ENCODE data around the gene FCAR. TPM values are rescaled to one million over a fixed set of nuclear protein-coding genes. Genes with fewer than 3 reads are reported as not detected.
"Not testable (repeated sequence)": the region's sequence is repeated elsewhere in the genome, so short reads cannot be mapped to it uniquely, and the experiment has no call there.

FCAR gene
- polyA plus RNA-seq (2013, experiment 1 of 2) = not detected
- polyA plus RNA-seq (2013, experiment 2 of 2) = not detected

- H3K9ac ChIP-seq (ENCODE audit: low read depth, low read length) = no peak within 1 kb of the TSS
- no peaks in the 10 kb centered on the region; the same call in 1 of the 2 replicates for H3K27me3 ChIP-seq (ENCODE audit: insufficient read depth, low read length)
- H3K36me3 ChIP-seq (ENCODE audit: insufficient read depth, low read length) = no peaks in the 10 kb centered on the region
- WGBS = 77% methylated on average over 8 of the region's 8 CpGs
- no peaks in the 10 kb centered on the region for H3K4me1 ChIP-seq (ENCODE audit: insufficient read depth, low read length)
- H3K9me3 ChIP-seq (ENCODE audit: insufficient read depth, low read depth, low read length) = no peaks in the 10 kb centered on the region
- no peak within 1 kb of the TSS for H3K4me3 ChIP-seq (ENCODE audit: low read length)
- H3K27ac ChIP-seq (ENCODE audit: low read depth, low read length) = no peak within 1 kb of the TSS
Observed at GRCh38 chr19:54873990-54874389, at the start of gene FCAR. TSS of gene FCAR (plus strand) at chr19:54874235. CDS start at chr19:54874290, 55 bp downstream.

- H3K4me3 ChIP-seq (ENCODE audit: low read length); H3K9ac ChIP-seq (ENCODE audit: low read depth, low read length); H3K27me3 ChIP-seq (ENCODE audit: insufficient read depth, low read length); H3K27ac ChIP-seq (ENCODE audit: low read depth, low read length); H3K36me3 ChIP-seq (ENCODE audit: insufficient read depth, low read length); H3K4me1 ChIP-seq (ENCODE audit: insufficient read depth, low read length): not testable (repeated sequence)
- H3K9me3 ChIP-seq (ENCODE audit: insufficient read depth, low read depth, low read length) = peaks cover 36% of the 10 kb centered on the region
- 67% methylated on average over 4 of the region's 4 CpGs for WGBS
Observed at GRCh38 chr19:54824416-54824815, 49.6 kb upstream of the FCAR start.

GRCh38 chr19:54825326-54825725 lies 48.7 kb upstream of the FCAR start:
- H3K9me3 ChIP-seq (ENCODE audit: insufficient read depth, low read depth, low read length) = peaks cover 36% of the 10 kb centered on the region
- not testable (repeated sequence) for H3K9ac ChIP-seq (ENCODE audit: low read depth, low read length); H3K4me3 ChIP-seq (ENCODE audit: low read length); H3K27me3 ChIP-seq (ENCODE audit: insufficient read depth, low read length); H3K27ac ChIP-seq (ENCODE audit: low read depth, low read length); H3K4me1 ChIP-seq (ENCODE audit: insufficient read depth, low read length); H3K36me3 ChIP-seq (ENCODE audit: insufficient read depth, low read length)
- WGBS = 69% methylated on average over 5 of the region's 7 CpGs

GRCh38 chr19:54828064-54828463 lies 46.0 kb upstream of the FCAR start:
- peaks cover 42% of the 10 kb centered on the region for H3K9me3 ChIP-seq (ENCODE audit: insufficient read depth, low read depth, low read length)
- not testable (repeated sequence) for H3K27ac ChIP-seq (ENCODE audit: low read depth, low read length); H3K4me3 ChIP-seq (ENCODE audit: low read length); H3K36me3 ChIP-seq (ENCODE audit: insufficient read depth, low read length); H3K27me3 ChIP-seq (ENCODE audit: insufficient read depth, low read length); H3K4me1 ChIP-seq (ENCODE audit: insufficient read depth, low read length); H3K9ac ChIP-seq (ENCODE audit: low read depth, low read length)
- WGBS = 71% methylated on average over 7 of the region's 8 CpGs

- H3K27ac ChIP-seq (ENCODE audit: low read depth, low read length); H3K36me3 ChIP-seq (ENCODE audit: insufficient read depth, low read length); H3K4me1 ChIP-seq (ENCODE audit: insufficient read depth, low read length); H3K9ac ChIP-seq (ENCODE audit: low read depth, low read length); H3K27me3 ChIP-seq (ENCODE audit: insufficient read depth, low read length); H3K4me3 ChIP-seq (ENCODE audit: low read length): not testable (repeated sequence)
- WGBS = 88% methylated on average over 14 of the region's 14 CpGs
- H3K9me3 ChIP-seq (ENCODE audit: insufficient read depth, low read depth, low read length) = peaks cover 60% of the 10 kb centered on the region
Observed at GRCh38 chr19:54832496-54832895, 41.5 kb upstream of the FCAR start, which contains the start of gene KIR2DS4. TSS of gene KIR2DS4 (plus strand) at chr19:54832676.

GRCh38 chr19:54835126-54835525 lies 38.9 kb upstream of the FCAR start:
- not testable (repeated sequence) for H3K4me1 ChIP-seq (ENCODE audit: insufficient read depth, low read length); H3K27ac ChIP-seq (ENCODE audit: low read depth, low read length); H3K9ac ChIP-seq (ENCODE audit: low read depth, low read length); H3K4me3 ChIP-seq (ENCODE audit: low read length); H3K27me3 ChIP-seq (ENCODE audit: insufficient read depth, low read length); H3K36me3 ChIP-seq (ENCODE audit: insufficient read depth, low read length)
- 71% methylated on average over 5 of the region's 5 CpGs for WGBS
- peaks cover 63% of the 10 kb centered on the region for H3K9me3 ChIP-seq (ENCODE audit: insufficient read depth, low read depth, low read length)

GRCh38 chr19:54837522-54837921 lies 36.5 kb upstream of the FCAR start:
- not testable (repeated sequence) for H3K9ac ChIP-seq (ENCODE audit: low read depth, low read length); H3K27ac ChIP-seq (ENCODE audit: low read depth, low read length); H3K36me3 ChIP-seq (ENCODE audit: insufficient read depth, low read length); H3K4me3 ChIP-seq (ENCODE audit: low read length); H3K27me3 ChIP-seq (ENCODE audit: insufficient read depth, low read length); H3K4me1 ChIP-seq (ENCODE audit: insufficient read depth, low read length)
- WGBS = 63% methylated on average over 2 of the region's 2 CpGs
- peaks cover 53% of the 10 kb centered on the region for H3K9me3 ChIP-seq (ENCODE audit: insufficient read depth, low read depth, low read length)

GRCh38 chr19:54843171-54843570 lies 30.9 kb upstream of the FCAR start:
- not testable (repeated sequence) for H3K4me1 ChIP-seq (ENCODE audit: insufficient read depth, low read length); H3K4me3 ChIP-seq (ENCODE audit: low read length); H3K27ac ChIP-seq (ENCODE audit: low read depth, low read length); H3K27me3 ChIP-seq (ENCODE audit: insufficient read depth, low read length); H3K9ac ChIP-seq (ENCODE audit: low read depth, low read length); H3K36me3 ChIP-seq (ENCODE audit: insufficient read depth, low read length)
- 75% methylated on average over 8 of the region's 8 CpGs for WGBS
- peaks cover 46% of the 10 kb centered on the region for H3K9me3 ChIP-seq (ENCODE audit: insufficient read depth, low read depth, low read length)

GRCh38 chr19:54850061-54850640 lies 23.9 kb upstream of the FCAR start, which contains the start of gene KIR3DL2:
TSS of gene KIR3DL2 (plus strand) at chr19:54850443. CDS start at chr19:54850476, 33 bp downstream.
- not testable (repeated sequence) for H3K9ac ChIP-seq (ENCODE audit: low read depth, low read length); H3K36me3 ChIP-seq (ENCODE audit: insufficient read depth, low read length); H3K27me3 ChIP-seq (ENCODE audit: insufficient read depth, low read length); H3K27ac ChIP-seq (ENCODE audit: low read depth, low read length); H3K4me1 ChIP-seq (ENCODE audit: insufficient read depth, low read length); H3K4me3 ChIP-seq (ENCODE audit: low read length)
- peaks cover 74% of the 10 kb centered on the region for H3K9me3 ChIP-seq (ENCODE audit: insufficient read depth, low read depth, low read length)
- WGBS = 84% methylated on average over 16 of the region's 16 CpGs

GRCh38 chr19:54850930-54851329 lies 23.1 kb upstream of the FCAR start:
- H3K4me3 ChIP-seq (ENCODE audit: low read length) = no peak overlapping the region
- H3K9ac ChIP-seq (ENCODE audit: low read depth, low read length) = no peak overlapping the region
- no peak overlapping the region for H3K27ac ChIP-seq (ENCODE audit: low read depth, low read length)
- no peaks in the 10 kb centered on the region for H3K4me1 ChIP-seq (ENCODE audit: insufficient read depth, low read length)
- H3K36me3 ChIP-seq (ENCODE audit: insufficient read depth, low read length) = no peaks in the 10 kb centered on the region
- peaks cover 79% of the 10 kb centered on the region for H3K9me3 ChIP-seq (ENCODE audit: insufficient read depth, low read depth, low read length)
- 68% methylated on average over 2 of the region's 2 CpGs for WGBS
- no peaks in the 10 kb centered on the region for H3K27me3 ChIP-seq (ENCODE audit: insufficient read depth, low read length)

- Histone ChIP-seq H3K4me3 (ENCODE audit: low read length) (no peak overlapping the region), H3K9me3 (ENCODE audit: insufficient read depth, low read depth, low read length) (peaks cover 79% of the 10 kb centered on the region), H3K9ac (ENCODE audit: low read depth, low read length) (no peak overlapping the region), H3K27ac (ENCODE audit: low read depth, low read length) (no peak overlapping the region), H3K36me3 (ENCODE audit: insufficient read depth, low read length) (no peaks in the 10 kb centered on the region), H3K4me1 (ENCODE audit: insufficient read depth, low read length) (no peaks in the 10 kb centered on the region), H3K27me3 (ENCODE audit: insufficient read depth, low read length) (no peaks in the 10 kb centered on the region)
- WGBS = 92% methylated on average over 7 of the region's 7 CpGs
Observed at GRCh38 chr19:54851353-54851752, 22.7 kb upstream of the FCAR start.

- H3K27me3 ChIP-seq (ENCODE audit: insufficient read depth, low read length); H3K27ac ChIP-seq (ENCODE audit: low read depth, low read length); H3K36me3 ChIP-seq (ENCODE audit: insufficient read depth, low read length); H3K4me1 ChIP-seq (ENCODE audit: insufficient read depth, low read length); H3K9ac ChIP-seq (ENCODE audit: low read depth, low read length); H3K4me3 ChIP-seq (ENCODE audit: low read length): not testable (repeated sequence)
- peaks cover 57% of the 10 kb centered on the region for H3K9me3 ChIP-seq (ENCODE audit: insufficient read depth, low read depth, low read length)
- WGBS = 65% methylated on average over 1 of the region's 1 CpG
Observed at GRCh38 chr19:54855241-54855640, 18.8 kb upstream of the FCAR start.

Measured in HUES64 (cell line).